Measurements from ENCODE around the gene GC.

GRCh38 chr4:71785959-71786358 lies 2.1 kb upstream of the GC start:
- TF ChIP-seq POLR2A (IDR thresholded peaks at IDR 0.05): no peak
- TF ChIP-seq CTCF (IDR thresholded peaks at IDR 0.05): no peak
